HG02970 (cell line): ENCODE data around the gene PARN.

Experiments
- ATAC-seq: cut with Tn5 transposase; IDR thresholded peaks from one replicate; pipeline ENCODE4 v1.9.1; 2021; ENCODE audit warnings: mild to moderate bottlenecking, moderate library complexity, moderate number of reproducible peaks; ENCODE audit not compliant: unreplicated experiment, low FRiP score

Gene PARN

GRCh38 chr16:14531101-14531500 is 99.0 kb downstream of the PARN start:
- no peak for ATAC-seq

DNA sequence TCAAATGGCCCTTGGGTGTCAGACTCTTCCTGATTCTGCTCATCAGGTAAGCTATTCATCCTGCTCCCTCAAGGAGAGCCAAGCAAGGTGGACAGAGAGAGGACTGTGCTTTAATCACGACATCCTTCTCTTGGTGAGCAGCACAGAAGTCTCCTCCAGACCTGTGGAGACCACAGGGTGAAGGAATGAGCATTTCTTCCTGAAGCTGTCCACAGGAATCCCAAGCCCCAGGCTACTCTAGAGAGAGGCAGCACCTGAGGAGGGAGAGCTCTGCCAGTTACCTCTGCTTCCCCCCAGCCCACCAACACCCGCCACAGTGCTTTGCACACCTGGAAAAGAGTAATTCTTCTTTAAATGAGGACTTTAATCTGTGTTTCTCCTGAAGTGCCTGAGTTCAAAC is 100.0 kb downstream of the PARN start:
- ATAC-seq = no peak

DNA sequence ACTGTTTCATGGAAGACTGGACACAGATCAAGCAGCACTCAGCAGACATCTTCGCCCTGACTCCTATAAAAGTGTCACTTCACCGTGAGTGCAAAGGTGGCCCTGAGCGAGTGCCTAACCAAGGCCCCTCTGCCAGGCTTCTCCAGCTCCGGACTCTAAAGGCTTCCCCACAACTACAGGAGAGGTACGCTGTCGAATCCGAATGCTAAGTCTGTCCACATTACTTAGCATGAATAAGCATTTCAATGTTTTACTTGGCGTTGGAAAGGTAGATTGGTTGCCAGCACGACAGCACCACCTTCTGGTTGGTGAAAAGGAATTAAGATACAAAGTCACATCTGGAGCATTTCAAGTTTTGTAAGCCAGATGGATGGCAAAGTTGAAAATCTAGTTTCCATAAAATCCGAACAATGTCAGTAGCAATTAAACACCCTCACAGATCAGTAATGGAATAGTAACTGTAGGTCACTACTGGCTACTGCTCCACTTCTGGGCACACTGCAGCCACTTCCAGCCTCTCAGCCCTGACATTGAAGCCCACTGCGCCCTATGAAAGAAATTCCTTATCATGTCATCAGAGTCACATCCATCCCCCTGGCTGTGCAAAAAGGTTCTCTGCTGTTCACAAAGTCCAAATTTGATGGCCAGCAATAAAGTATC is 100.9 kb downstream of the PARN start:
- no peak for ATAC-seq

DNA sequence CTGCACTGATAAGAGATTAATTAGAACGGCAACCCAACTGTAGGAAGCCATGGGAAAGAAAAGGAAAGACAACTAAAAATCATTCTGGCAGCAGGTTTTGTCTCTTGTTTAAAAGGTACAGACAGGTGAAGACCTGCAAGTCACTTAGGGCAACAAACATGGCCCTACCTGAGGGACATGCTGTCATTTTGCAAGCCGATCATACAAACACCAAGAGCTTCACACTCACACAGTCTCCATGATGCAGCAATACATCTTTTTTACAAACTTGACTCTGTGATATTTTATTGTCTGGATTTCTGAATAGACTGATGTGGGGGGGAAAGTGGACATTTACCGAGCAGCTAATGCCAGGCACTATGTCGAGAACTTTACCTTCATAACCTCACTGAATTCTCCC is 101.8 kb downstream of the PARN start:
- no peak for ATAC-seq

- ATAC-seq = no peak
These were observed 102.5 kb downstream of the PARN start for GRCh38 chr16:14527411-14528044.

GRCh38 chr16:14525596-14525995 is 104.5 kb downstream of the PARN start:
- ATAC-seq = no peak

DNA sequence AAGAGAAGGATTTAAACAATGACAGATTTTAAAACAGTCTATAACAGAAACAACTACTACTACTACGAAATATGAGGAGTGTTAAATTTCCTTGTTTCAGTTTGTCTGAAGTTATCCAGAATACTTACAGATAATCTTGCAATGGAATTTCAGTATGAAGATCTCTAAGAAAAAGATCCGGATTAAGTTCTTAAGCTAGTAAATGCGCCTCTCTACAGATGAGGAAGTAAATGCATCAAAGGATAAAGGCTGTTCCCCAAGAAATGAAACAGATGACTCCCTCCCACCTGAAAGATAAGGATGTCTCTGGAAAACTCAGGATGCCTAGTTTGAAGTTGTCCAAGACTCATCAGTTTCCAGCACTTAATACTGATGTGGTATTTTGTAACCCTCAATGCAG is 105.1 kb downstream of the PARN start:
- no peak for ATAC-seq

- ATAC-seq = no peak
These were observed 106.4 kb downstream of the PARN start for GRCh38 chr16:14523632-14524031.

DNA sequence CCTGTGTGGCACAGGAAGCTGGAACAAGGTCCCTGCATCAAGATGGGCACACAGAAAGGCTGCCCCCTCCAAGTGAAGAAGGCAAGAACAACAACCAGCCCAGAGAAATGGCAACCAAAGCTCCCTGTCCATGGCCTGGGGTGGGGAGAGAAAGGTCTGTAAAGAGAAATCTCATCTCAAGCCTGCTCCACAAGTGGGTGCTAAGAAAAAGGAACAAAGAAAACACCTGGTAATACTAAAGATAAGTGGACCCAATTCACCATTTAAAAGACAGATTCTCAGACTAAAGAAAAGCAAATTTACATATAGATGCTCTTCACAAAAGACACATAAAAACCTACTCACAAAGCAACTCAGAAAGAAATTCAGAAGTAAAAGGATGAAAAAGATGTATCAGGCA is 107.4 kb downstream of the PARN start:
- ATAC-seq = no peak

- no peak for ATAC-seq
These were observed 109.3 kb downstream of the PARN start for GRCh38 chr16:14520753-14521152.

- no peak for ATAC-seq
These were observed 115.1 kb downstream of the PARN start for GRCh38 chr16:14514967-14515366.

DNA sequence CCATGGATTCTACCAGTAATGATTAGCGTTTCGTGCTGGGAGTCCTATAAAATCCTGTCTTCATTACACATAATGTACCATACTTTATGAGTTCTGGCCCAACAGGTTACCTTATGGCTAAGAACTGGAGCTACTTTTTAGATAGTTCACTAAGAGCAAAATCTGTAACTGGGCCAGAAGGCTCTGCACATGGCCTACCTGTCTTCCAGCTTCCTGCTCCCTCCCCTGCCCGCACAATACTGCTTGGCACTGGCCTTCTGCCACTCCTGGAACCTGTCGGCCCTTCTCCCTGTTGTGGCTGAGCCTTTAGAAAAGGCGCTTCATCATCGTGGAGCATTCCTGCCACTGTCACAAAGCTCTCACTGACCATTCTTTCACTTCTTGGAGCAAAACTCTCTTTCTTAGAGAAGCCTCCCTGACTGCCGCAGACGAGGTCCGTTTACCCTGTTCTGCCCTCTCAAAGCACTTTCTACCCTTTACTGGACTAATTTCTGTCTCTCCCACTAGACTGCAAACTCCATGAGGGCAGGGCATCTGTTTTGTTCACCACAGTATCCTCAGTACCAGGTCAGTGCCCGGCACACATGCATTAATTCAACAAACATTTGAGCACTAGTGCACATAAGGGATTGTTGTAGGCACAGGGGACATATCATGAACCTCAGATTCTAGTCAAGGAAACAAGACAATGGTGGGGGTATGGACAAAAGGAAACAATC is 116.5 kb downstream of the PARN start:
- no peak for ATAC-seq

DNA sequence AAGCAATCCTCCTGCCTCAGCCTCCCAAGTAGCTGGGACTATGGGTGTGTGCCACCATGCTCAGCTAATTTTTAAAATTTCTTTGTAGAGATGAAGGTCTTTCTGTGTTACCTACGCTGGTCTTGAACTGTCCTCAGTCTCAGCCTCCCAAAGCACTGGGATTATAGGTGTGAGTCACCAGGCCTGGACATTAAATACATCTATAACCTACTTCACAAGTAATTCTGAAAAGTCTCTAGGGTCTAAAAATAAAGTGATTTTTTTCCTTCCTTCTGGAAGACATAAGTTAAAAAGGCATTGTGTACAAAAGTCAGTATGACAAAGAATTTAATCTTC is 118.3 kb downstream of the PARN start:
- ATAC-seq = no peak

- ATAC-seq = no peak
These were observed 118.9 kb downstream of the PARN start for GRCh38 chr16:14510939-14511799.

GRCh38 chr16:14510581-14510938 is 119.5 kb downstream of the PARN start:
- no peak for ATAC-seq

GRCh38 chr16:14509675-14510132 is 120.4 kb downstream of the PARN start:
- ATAC-seq = no peak

DNA sequence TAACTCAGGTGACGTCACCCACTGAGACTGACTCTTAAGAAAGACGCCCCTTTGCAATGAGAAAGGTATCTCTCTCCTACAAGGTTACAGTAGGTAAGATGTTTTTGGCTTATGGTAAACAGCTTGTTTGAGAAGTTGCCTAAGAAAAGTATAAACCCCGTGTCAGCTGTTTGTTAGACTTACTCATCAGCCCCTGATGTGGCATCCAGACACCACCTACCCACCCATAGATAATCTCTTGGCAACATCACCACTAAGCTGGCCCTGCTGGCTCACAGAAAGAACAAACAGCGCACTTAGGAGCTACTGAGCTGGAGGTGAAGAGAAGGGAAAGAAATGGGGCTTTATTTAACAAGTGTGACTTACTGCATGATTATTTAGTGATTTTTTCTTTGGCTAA is 121.0 kb downstream of the PARN start:
- ATAC-seq = no peak

DNA sequence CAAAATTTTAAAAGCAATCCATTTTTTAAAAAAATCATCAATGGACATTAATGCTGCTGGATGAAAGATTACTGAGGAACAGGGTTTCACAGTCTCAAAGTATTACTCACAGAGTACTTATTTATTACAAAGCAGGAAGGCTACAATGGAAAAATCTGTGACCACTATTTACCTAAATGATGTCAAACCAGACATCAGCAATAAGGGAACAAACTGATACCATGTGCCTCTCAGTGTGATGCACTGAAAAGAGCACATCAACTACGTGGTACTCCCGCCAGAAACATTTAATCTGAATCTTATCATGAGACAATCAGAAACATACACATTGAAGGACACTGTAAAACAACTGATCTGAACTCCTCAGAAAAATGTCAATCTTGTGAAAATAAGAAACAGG is 124.2 kb downstream of the PARN start:
- ATAC-seq = no peak

DNA sequence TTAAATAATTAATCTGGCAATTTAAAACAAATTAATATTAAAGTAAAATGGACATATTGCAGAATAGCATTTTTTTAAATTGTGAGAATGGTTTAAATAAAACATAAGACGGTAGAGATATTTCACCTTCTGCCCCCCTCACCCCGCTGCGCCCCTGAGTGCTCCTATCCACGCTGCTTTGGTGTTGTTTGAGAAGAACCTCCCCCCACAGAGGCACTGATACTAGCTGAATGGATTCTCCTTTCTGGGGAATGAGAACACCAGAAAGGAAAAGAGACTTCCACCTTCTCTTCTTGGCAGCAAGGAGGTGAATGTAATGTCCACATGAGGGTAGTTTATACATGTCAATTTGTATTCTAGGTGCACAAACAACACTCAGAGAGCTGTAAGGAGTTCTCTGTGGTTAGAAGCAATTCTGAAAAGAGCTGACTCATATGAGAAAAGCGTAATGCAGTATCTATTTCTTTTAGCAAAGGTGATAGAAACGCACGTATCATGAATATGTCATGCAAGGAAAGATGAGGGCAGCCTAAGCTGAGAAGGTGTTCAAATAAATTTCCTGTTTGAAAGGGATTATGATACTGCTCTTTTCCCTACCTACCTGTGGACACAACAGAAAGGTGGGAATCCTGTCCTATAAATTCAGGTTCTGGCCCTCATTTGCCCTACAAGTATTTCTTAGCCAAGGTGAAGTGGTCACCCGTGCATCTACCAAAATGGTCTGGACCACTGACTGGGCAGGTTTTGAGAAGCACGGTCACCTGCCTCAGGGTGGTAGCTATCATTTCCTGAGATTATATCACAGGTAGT is 126.9 kb downstream of the PARN start:
- peak; percentile 53 for ATAC-seq

GRCh38 chr16:14502256-14502875 is 127.7 kb downstream of the PARN start:
- no peak for ATAC-seq
